SK-N-MC (cell line): ENCODE data around the gene GPAT3.

Experiments
- EZH2 ChIP-seq: fragments of 200-600 bp; sonication (generic); IDR thresholded peaks from one replicate; pipeline ENCODE4 v1.6.1; 2017; ENCODE audit warnings: antibody characterized with exemption
- FOXP2 ChIP-seq: optimal IDR thresholded peaks from 2 replicates; pipeline ENCODE3; 2011; ENCODE audit warnings: mild to moderate bottlenecking, moderate library complexity; ENCODE audit not compliant: insufficient read depth; ENCODE audit errors: extremely low read length, control extremely low read depth
- POLR2AphosphoS5 ChIP-seq: IDR thresholded peaks from 2 replicates; pipeline ENCODE4 v1.6.1; 2012; ENCODE audit warnings: mild to moderate bottlenecking, low read depth, low read length, borderline replicate concordance

DNA sequence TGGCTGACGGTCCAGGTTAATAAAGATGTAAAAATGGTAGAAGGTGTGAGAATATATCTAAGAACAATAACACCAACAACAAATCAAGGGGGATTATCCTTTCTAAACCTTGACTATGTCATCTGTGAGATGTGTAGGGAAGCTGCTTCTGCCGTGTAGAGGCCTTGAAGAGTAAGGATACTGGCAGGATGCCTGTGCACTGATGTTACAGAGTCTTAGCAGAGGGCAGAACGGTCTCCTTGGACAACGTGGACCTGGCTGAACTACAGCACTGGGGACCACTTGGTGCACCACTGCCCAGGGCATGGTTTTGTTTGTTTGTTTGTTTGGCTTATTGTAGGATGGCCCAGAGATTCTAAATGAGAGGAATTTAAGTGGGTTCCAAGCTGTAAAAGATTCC is 33.5 kb downstream of the GPAT3 start:
- no peak for TF ChIP-seq EZH2
- no peak for TF ChIP-seq POLR2AphosphoS5
- TF ChIP-seq FOXP2: no peak
